Stimulated activated CD8-positive, alpha-beta memory T cell treated with anti-CD3 and anti-CD28 coated beads, Interleukin-15, amount 100 ng/mL, for 4 hours (primary cell): ENCODE data around the gene ALDH16A1.

Experiments used
- DNase-seq, 2 donors: peaks; one replicate each; pipeline ENCODE4 v3.0.0-alpha.2; 2020; ENCODE audit warnings: low read depth in 2 of 2

The ALDH16A1 gene

GRCh38 chr19:49488046-49488862 lies 35.2 kb downstream of the ALDH16A1 start:
- DNase-seq, result no peak

- DNase-seq, result no peak
These were observed 36.0 kb downstream of the ALDH16A1 start for GRCh38 chr19:49488863-49489537.

DNA sequence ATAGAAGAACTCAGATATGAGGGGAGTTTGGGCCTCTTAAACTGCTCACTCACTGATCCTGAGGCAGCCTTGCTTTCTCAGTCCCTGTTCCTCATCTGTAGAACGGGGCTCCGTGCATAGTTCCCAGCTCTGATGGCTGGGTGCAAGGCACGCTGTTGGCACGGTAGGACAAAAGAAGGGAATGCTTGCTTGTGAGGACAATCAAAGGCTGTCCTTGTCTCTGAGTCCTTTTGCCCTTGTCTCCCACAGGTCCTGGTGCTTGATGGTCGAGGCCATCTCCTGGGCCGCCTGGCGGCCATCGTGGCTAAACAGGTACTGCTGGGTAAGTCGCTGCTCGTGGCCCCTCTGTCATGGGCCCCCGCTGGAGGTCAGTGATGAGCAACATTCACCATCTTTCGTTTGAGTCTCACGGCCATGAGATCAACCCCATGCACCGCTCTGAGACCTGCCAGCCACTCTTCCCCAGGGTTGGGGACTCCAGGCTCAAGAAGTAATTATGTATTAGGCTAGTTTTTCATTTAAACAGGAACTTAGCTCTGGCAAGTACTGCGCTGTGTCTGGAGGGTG lies 36.7 kb downstream of the ALDH16A1 start:
- no peak for DNase-seq

DNA sequence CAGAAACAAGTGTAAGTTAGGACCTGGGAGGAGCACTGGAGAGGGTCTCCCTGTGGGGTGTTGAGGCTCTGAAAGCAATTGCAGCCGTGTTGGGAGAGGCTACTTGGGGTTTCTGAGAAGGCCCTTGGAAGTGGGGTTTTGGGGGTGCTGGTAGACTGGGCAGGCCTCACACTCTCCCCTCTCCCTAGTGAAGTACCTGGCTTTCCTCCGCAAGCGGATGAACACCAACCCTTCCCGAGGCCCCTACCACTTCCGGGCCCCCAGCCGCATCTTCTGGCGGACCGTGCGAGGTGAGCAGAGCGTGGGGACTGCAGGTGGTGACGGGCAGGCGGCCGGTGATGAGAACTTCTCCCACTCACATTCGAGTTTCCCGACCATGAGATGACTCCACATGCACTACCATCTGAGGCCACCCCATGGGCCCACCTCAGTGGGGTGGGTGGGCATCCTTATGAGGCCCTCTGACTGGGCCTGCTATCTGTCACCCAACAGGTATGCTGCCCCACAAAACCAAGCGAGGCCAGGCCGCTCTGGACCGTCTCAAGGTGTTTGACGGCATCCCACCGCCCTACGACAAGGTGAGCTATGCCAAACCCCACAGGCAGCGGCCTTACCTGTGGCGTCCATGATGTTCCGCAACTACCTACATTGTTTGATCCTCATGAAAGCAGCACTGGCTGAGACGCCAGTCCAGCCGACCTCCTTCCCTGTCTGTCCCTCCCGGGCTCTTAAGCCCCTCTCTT lies 37.4 kb downstream of the ALDH16A1 start:
- DNase-seq, result no peak

DNA sequence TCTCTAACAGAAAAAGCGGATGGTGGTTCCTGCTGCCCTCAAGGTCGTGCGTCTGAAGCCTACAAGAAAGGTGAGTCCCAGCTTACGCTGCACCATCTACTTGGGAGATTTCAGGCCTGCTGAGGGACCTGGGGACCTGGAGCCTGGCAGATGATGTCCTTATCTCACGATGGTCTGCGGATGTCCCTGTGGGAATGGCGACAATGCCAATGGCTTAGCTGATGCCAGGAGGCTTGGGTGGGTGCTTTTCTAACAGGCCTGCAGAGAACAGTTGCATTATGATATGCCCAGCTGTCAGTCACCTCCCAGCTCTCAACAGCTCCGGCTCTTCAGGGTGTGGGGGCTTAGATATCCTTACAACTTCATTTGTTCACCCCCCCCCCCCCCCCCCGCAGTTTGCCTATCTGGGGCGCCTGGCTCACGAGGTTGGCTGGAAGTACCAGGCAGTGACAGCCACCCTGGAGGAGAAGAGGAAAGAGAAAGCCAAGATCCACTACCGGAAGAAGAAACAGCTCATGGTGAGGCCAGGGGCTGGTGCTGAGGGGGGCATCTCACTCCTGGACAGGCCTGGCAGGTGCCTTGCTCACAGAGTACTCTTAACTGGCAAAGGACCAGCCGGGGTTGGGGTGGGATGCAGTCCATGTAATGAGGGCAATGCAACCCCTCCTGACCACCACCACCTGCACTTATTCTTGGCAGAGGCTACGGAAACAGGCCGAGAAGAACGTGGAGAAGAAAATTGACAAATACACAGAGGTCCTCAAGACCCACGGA lies 38.2 kb downstream of the ALDH16A1 start:
- no peak for DNase-seq

- DNase-seq, result no peak
These were observed 39.0 kb downstream of the ALDH16A1 start for GRCh38 chr19:49491804-49492572.

DNA sequence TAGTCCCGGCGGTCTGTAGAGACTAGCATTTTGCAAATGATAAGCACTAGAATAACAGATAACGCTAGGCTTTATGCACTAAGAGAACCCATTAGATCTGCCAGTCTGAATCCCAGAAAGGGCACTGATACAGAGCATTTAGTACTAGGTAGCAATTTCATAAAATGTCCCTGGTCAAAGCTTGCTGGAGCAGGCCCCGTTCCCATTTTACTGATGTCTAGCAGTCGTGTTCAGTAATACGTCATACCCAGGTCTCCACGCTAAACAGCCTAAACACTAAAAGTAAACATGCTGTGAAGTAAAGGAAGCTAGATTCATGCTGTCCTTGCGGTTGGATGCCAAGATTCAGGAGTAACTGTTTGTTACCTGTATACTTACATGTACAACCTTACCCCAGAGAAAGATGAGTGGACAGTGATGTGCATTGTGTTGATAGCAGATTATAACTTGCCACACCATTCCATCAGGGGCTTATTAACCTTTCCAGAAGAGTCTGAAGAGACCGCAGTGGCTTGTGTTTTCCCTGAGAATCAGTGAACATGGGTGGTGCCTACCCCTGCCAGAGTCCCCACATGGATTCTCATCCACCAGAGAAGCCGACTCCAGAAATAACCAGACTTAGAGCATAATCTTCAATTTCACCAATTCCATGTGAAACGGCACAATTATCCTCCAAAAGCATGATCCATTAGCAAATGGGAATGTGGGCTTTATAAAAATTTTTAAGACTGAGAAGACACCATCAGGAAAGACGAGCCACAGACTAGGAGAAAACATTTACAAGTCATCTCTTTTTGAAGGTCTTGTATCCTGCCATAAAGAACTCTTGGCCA lies 39.8 kb downstream of the ALDH16A1 start:
- DNase-seq, result no peak

DNA sequence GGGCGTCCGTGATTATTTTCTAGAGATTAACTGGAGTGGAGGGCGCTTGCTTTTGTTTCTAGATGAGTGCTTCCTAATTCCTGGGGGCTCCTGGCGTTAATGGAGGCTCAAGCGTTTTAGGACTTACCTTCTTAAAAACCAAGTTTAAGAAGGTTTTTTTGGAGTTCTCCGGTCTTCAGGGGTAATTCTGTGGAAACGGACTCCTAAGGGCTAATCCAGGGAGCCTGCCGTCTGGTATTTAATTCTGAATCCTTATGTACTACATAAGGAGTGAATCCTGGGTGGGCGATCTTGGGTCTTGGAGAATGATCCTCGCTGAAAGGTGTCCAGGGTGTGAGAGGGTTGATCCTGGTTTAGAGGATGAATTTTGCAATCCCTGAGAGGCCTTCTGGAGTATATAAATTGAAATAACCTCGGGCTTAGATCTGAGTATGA lies 43.6 kb downstream of the ALDH16A1 start:
- DNase-seq, result no peak

DNA sequence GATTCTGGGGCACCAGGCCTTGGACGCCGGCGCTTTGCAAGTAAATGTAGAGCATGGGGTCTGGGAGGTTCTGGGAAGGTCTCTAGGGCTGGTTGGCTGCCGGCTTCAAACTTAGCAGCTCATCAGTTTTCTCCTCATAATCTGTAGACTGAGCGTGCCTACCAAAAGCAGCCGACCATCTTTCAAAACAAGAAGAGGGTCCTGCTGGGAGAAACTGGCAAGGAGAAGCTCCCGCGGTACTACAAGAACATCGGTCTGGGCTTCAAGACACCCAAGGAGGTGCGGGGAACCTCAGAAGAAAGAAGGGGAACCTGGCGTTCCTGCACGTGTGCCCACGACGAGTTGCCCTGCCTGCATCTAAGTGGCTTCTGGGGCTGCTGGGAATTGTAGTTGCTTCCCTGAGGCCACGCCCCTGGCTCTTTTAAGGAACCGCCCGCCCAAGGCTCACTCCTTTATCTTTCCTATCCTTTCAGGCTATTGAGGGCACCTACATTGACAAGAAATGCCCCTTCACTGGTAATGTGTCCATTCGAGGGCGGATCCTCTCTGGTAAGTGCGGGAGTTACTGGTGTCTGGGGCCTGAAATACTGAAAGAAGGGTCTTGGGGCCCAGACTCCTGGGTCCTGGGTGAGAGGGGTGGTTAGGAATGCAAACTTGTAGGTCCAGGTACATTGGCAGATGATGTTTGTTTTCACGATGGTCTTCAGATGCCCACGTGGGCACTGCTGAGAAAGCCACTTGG lies 44.2 kb downstream of the ALDH16A1 start:
- no peak for DNase-seq

GRCh38 chr19:49497789-49498103 lies 44.7 kb downstream of the ALDH16A1 start:
- DNase-seq, result no peak

GRCh38 chr19:49498475-49498874 lies 45.5 kb downstream of the ALDH16A1 start:
- DNase-seq, result no peak

DNA sequence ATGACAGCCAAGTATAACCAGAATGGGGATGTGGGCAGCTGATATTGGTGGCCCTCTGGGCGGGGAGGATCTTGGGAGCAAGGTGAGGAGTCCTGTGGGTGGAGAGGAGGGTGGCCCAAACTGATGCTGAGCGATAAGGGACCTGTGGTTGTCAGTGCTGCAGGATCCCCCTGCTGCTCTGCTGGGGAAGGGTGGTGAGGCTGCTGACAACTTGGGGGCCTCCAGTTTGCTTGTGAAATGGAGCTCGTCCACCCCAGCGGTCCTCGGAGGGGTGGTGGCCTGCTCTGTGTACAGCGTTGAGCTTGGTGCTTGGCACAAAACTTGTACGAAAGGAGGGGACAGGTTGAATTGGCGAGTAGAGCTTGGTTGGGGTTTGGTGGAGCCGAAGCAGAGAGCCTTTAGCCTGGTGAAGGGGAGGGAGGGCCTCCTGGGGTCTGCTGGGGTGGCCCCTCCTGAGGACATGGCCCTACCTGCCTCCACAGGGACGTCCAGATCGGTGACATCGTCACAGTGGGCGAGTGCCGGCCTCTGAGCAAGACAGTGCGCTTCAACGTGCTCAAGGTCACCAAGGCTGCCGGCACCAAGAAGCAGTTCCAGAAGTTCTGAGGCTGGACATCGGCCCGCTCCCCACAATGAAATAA lies 46.1 kb downstream of the ALDH16A1 start:
- DNase-seq, result no peak

DNA sequence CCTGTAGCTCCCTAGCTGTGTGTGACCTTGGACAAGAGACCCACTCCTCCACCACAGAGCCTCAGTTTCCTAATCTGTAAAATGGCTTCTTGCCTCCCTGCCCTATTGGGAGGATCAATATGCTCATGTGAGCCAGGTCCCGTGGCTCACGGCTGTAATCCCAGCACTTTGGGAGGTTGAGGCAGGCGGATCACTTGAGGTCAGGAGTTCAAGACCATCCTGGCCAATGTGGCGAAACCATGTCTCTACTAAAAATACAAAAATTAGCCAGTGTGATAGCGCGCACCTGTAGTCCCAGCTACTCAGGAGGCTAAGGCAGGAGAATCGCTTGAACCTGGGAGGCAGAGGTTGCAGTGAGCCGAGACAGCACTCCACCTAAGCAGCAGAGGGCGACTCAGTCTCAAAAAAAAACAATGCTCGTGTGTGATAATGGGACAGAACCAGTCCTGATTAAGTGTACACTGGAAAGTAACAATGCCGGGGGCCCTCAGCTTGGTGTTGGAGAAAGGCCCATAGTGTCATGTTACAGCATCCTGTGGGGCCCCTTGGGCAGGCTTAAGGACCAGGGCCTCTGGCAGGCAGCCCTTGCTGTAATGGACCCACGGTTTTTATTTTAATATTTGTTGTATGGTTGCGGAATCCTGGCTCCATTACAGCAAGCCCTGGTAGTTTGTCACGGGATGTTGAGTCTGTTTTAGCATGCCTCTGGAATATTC lies 50.0 kb downstream of the ALDH16A1 start:
- DNase-seq, result no peak

GRCh38 chr19:49503582-49503962 lies 50.5 kb downstream of the ALDH16A1 start:
- DNase-seq, result no peak

GRCh38 chr19:49506575-49507105 lies 53.6 kb downstream of the ALDH16A1 start:
- DNase-seq, result peak in 1 of 2 donors; percentile 58

DNA sequence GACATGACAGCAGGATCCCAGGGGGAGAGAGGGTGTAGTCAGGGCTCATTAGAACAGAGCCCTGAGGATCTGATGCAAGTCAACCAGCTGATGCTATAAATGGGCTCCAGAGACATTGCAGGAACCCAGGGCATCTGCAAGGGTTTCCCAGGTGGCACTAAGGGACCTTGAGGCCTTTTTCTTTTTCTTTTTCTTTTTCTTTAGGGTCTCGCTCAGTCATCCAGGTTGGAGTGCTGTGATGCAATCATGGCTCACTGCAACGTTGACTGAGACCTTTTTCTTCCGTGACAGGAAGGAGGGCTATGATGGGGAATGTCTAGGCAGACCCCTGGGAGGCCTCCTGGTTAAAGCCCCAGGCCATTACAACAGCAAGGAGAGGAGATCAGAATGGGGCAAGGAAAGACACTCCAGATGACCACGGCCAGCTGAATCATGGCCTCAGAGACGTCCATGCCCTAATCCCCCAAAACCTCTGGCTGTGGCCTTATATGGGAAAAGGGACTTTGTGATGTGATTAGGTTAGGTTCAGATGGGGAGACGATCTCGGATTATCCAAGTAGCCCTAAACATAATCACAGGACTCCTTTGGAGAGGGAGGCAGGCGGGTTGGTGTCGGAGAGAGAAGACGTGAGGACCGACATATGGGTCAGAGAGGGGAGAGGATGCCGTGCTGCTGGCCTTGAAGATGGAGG lies 54.9 kb downstream of the ALDH16A1 start:
- DNase-seq, result no peak
